NCI-H2171 treated with DMSO at 0.1 percent for 48 hours (cell line): ENCODE results near the gene C5orf47.

Experiments
- DNase-seq: peaks from one replicate; lab custom pipeline; 2025; lab: John Stamatoyannopoulos, UW

Gene C5orf47

GRCh38 chr5:173970878-173971650, 17.9 kb upstream of the C5orf47 start:
- no peak for DNase-seq

GRCh38 chr5:173971681-173972345, 17.2 kb upstream of the C5orf47 start:
- DNase-seq: no peak

- no peak for DNase-seq
These were observed 16.4 kb upstream of the C5orf47 start for GRCh38 chr5:173972607-173972924.

GRCh38 chr5:173972925-173973615, 15.9 kb upstream of the C5orf47 start:
- DNase-seq: peak; percentile 52

- DNase-seq: no peak
These were observed 15.4 kb upstream of the C5orf47 start for GRCh38 chr5:173973616-173973969.

- no peak for DNase-seq
These were observed 14.2 kb upstream of the C5orf47 start for GRCh38 chr5:173974688-173975239.

- no peak for DNase-seq
These were observed 7.7 kb upstream of the C5orf47 start for GRCh38 chr5:173981185-173981761.

GRCh38 chr5:173984218-173984617, 4.8 kb upstream of the C5orf47 start:
- peak; percentile 3 for DNase-seq

GRCh38 chr5:173989432-173990082, 587 bp downstream of the C5orf47 start:
- no peak for DNase-seq

- DNase-seq: no peak
These were observed 8.4 kb downstream of the C5orf47 start for GRCh38 chr5:173997331-173997730.

- DNase-seq: no peak
These were observed 9.6 kb downstream of the C5orf47 start for GRCh38 chr5:173998531-173998930.

GRCh38 chr5:174000076-174000475, 11.1 kb downstream of the C5orf47 start:
- no peak for DNase-seq

- no peak for DNase-seq
These were observed 14.8 kb downstream of the C5orf47 start for GRCh38 chr5:174003795-174004194.

- DNase-seq: no peak
These were observed 20.0 kb downstream of the C5orf47 start for GRCh38 chr5:174008922-174009321.

- no peak for DNase-seq
These were observed 21.4 kb downstream of the C5orf47 start for GRCh38 chr5:174010365-174010764.

GRCh38 chr5:174011441-174011840, 22.5 kb downstream of the C5orf47 start:
- no peak for DNase-seq

- DNase-seq: peak; percentile 4
These were observed 31.3 kb downstream of the C5orf47 start for GRCh38 chr5:174020069-174020927.

- DNase-seq: no peak
These were observed 31.9 kb downstream of the C5orf47 start for GRCh38 chr5:174020928-174021304.

GRCh38 chr5:174022384-174023095, 33.6 kb downstream of the C5orf47 start:
- DNase-seq: no peak

- DNase-seq: no peak
These were observed 41.3 kb downstream of the C5orf47 start for GRCh38 chr5:174030286-174030685.
